ENCODE results near the gene SUMO3.

Gene SUMO3

DNA sequence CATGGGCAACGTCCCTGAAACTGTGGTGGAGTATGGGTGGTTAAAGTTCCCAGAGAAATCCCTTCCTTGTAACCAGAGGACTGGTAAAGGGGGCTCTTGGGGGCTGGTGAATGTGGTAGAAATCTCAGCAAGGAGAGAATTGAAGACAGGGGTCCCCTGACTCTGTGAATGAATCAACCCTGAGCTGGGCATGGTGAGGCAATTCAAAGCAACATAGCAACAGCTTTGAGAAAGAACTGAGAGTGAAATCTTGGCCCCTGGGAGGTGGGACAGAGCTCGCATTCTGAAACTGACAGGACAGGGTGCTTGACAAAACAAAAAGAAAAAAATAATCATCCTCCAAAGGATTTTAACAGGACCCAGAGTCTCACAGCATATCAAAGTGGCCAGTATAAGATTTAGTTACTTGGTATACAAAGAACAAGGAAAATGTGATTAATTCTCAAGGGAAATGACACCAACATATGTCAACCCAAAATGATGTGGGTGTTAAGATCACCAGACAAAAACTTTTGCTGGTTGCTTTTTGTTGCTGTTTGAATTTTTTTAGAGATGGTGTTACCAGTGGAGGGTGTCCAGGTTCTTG is 11.7 kb upstream of the SUMO3 start:
- H4K20me1 ChIP-seq (ENCODE audit: insufficient read depth), result no peaks in the 10 kb centered on the region
- no peaks in the 10 kb centered on the region for H3K79me2 ChIP-seq (ENCODE audit: insufficient read depth, low read depth)
- H3K9ac ChIP-seq, result no peak overlapping the region
- H3K4me1 ChIP-seq (ENCODE audit: low read depth, poor library complexity, severe bottlenecking), result no peaks in the 10 kb centered on the region
- no peak for TF ChIP-seq CTCF (conservative IDR thresholded peaks at IDR 0.05; ENCODE audit: low read depth, low read length)
- no peaks in the 10 kb centered on the region for H3K36me3 ChIP-seq (ENCODE audit: insufficient read depth)
- H3K27ac ChIP-seq, result no peak overlapping the region
- H3K4me3 ChIP-seq (IDR thresholded peaks at IDR 0.05; ENCODE audit: insufficient read depth, low read depth, low read length), result no peak overlapping the region
- H3K27me3 ChIP-seq (ENCODE audit: insufficient read depth, low read depth), result peaks cover 83% of the 10 kb centered on the region
- no peak overlapping the region for H2AFZ ChIP-seq (ENCODE audit: low read depth)
- H3K4me2 ChIP-seq, result no peak overlapping the region

GRCh38 chr21:44828362-44829056 is 10.6 kb upstream of the SUMO3 start:
- Histone ChIP-seq H3K4me1 (ENCODE audit: low read depth, poor library complexity, severe bottlenecking) (no peaks in the 10 kb centered on the region), H3K4me3 (IDR thresholded peaks at IDR 0.05; ENCODE audit: insufficient read depth, low read depth, low read length) (no peak overlapping the region), H3K36me3 (ENCODE audit: insufficient read depth) (no peaks in the 10 kb centered on the region), H3K9ac (no peak overlapping the region), H2AFZ (ENCODE audit: low read depth) (no peak overlapping the region), H3K27me3 (ENCODE audit: insufficient read depth, low read depth) (peaks cover 74% of the 10 kb centered on the region), H3K4me2 (no peak overlapping the region), H4K20me1 (ENCODE audit: insufficient read depth) (no peaks in the 10 kb centered on the region), H3K79me2 (ENCODE audit: insufficient read depth, low read depth) (no peaks in the 10 kb centered on the region), H3K27ac (no peak overlapping the region)
- TF ChIP-seq CTCF (conservative IDR thresholded peaks at IDR 0.05; ENCODE audit: low read depth, low read length), result no peak

GRCh38 chr21:44823179-44823660 is 5.4 kb upstream of the SUMO3 start:
- no peak for TF ChIP-seq CTCF (conservative IDR thresholded peaks at IDR 0.05; ENCODE audit: low read depth, low read length)
- no peaks in the 10 kb centered on the region for H4K20me1 ChIP-seq (ENCODE audit: insufficient read depth)
- no peak overlapping the region for H3K4me3 ChIP-seq (IDR thresholded peaks at IDR 0.05; ENCODE audit: insufficient read depth, low read depth, low read length)
- H3K4me1 ChIP-seq (ENCODE audit: low read depth, poor library complexity, severe bottlenecking), result no peaks in the 10 kb centered on the region
- H3K36me3 ChIP-seq (ENCODE audit: insufficient read depth), result no peaks in the 10 kb centered on the region
- no peak overlapping the region for H3K27ac ChIP-seq
- no peak overlapping the region for H3K4me2 ChIP-seq
- H3K27me3 ChIP-seq (ENCODE audit: insufficient read depth, low read depth), result peaks cover 35% of the 10 kb centered on the region; the same call in 1 of the 2 replicates
- H3K79me2 ChIP-seq (ENCODE audit: insufficient read depth, low read depth), result no peaks in the 10 kb centered on the region
- no peak overlapping the region for H3K9ac ChIP-seq
- H2AFZ ChIP-seq (ENCODE audit: low read depth), result no peak overlapping the region

DNA sequence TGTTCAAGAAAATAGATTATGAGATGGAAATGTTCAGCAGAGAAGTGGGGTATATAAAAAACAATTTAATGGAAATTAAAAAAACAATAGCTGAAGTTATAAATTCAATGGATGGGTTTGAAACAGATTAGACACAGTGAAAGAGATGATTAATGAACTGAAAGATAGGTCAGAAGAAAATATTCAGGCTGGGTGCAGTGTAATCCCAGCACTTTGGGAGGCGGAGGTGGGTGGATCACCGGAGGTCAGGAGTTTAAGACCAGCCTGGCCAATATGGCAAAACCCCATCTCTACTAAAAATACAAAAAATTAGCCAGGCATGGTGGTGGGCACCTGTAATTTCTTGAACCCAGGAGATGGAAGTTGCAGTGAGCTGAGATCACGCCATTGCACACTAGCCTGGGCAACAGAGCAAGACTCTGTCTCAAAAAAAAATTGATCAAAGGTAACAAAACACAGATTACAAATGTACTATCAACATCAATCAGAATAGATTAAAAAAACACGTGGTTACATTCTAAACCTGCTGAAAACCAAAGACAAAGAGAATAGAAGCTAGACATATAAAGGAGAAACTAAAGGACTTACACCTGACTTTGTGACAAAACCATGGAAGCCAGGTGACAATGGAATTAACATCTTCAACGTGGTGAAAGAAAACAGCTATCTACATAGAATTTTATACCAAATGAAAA is 4.8 kb upstream of the SUMO3 start:
- Histone ChIP-seq H3K27me3 (ENCODE audit: insufficient read depth, low read depth) (peaks cover 29% of the 10 kb centered on the region; the same call in 1 of the 2 replicates), H2AFZ (ENCODE audit: low read depth) (no peak overlapping the region), H3K4me1 (ENCODE audit: low read depth, poor library complexity, severe bottlenecking) (no peaks in the 10 kb centered on the region), H3K4me3 (IDR thresholded peaks at IDR 0.05; ENCODE audit: insufficient read depth, low read depth, low read length) (no peak overlapping the region), H3K4me2 (no peak overlapping the region), H3K9ac (no peak overlapping the region), H3K27ac (no peak overlapping the region), H3K36me3 (ENCODE audit: insufficient read depth) (no peaks in the 10 kb centered on the region), H3K79me2 (ENCODE audit: insufficient read depth, low read depth) (no peaks in the 10 kb centered on the region), H4K20me1 (ENCODE audit: insufficient read depth) (no peaks in the 10 kb centered on the region)
- TF ChIP-seq CTCF (conservative IDR thresholded peaks at IDR 0.05; ENCODE audit: low read depth, low read length), result no peak
